GM12801 (cell line): ENCODE data around the gene NDUFAF2.

ENCODE experiments used
- CTCF ChIP-seq: IDR thresholded peaks from one replicate; pipeline ENCODE4 v1.5.1; 2011; ENCODE audit warnings: control low read depth; ENCODE audit not compliant: insufficient read length; ENCODE audit errors: extremely low read depth

The NDUFAF2 gene

GRCh38 chr5:61004448-61004847, 59.4 kb downstream of the NDUFAF2 start:
- no peak for TF ChIP-seq CTCF

GRCh38 chr5:61009907-61010306, 64.9 kb downstream of the NDUFAF2 start:
- no peak for TF ChIP-seq CTCF

- TF ChIP-seq CTCF = no peak
Measured at GRCh38 chr5:61010467-61011454, 65.8 kb downstream of the NDUFAF2 start.

- TF ChIP-seq CTCF = no peak
Measured at GRCh38 chr5:61018062-61018461, 73.1 kb downstream of the NDUFAF2 start.

- no peak for TF ChIP-seq CTCF
Measured at GRCh38 chr5:61019642-61020041, 74.6 kb downstream of the NDUFAF2 start.

GRCh38 chr5:61020415-61020814, 75.4 kb downstream of the NDUFAF2 start:
- TF ChIP-seq CTCF = no peak

GRCh38 chr5:61023131-61023530, 78.1 kb downstream of the NDUFAF2 start:
- no peak for TF ChIP-seq CTCF
